ENCODE measurements around the gene TTBK1. TPM values are rescaled to one million over a fixed set of nuclear protein-coding genes. Genes with fewer than 3 reads are reported as not detected.

Gene TTBK1
- total RNA-seq, 1 donor from 2014 or later: 0.09 TPM

DNA sequence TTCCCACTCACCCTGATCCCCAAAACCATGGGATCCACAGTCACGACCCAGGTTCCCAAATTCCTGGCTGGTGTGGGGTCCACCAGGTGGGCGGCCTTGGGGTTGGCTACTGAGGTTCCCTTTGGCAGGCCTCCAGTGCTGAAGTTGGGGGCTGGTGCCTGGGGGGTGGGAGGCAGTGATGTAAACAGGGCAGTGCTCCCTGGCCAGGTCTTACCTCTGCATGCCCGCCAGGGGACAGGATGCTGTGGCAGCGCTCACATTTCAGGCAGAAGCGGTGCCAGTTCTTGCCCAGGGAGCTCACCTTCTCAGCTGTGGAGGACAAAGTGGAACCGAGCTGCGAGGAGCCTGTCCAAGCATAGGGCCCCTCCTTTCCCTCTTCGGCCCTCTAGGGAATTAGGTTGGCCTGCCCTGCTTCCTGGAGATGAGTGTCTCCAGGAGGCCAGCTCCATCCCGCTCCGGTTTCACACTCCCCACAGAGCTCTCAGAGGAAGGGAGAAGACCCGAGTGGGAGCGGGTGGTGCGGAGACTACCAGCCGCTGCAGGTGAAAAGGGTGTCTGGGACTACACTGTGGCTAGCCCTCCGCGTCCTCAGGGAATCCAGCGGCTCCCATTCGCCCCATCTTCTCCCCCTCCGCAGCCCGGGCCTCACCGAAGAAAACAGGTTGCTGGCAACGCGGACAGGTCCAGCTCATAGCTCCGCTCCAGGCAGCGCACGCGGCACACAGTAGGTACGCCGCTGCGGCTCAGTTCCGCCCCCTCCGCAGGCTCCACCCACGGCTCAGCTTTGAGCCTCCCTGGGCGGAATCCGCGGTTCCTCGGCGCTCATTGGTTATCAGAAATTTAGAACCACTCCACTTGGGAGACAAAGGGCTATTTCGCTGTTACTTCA lies 65.1 kb downstream of the TTBK1 start, which contains the start of gene CRIP3:
CRIP3 (minus strand) TSS at position 726 of the 889 bp plus-strand sequence; CDS start at position 692, 34 bp downstream.
- Histone ChIP-seq H3K4me3 (peak within 1 kb of the TSS; percentile 46), H3K36me3 (no peaks in the 10 kb centered on the region), H3K27ac (no peak within 1 kb of the TSS), H3K27me3 (ENCODE audit: low read depth) (peaks cover 4% of the 10 kb centered on the region), H3K4me1 (peaks cover 15% of the 10 kb centered on the region), H3K9me3 (no peaks in the 10 kb centered on the region)
- intact Hi-C loops (cut with DNase I): no loop called here
- TF ChIP-seq, protein P1, sequence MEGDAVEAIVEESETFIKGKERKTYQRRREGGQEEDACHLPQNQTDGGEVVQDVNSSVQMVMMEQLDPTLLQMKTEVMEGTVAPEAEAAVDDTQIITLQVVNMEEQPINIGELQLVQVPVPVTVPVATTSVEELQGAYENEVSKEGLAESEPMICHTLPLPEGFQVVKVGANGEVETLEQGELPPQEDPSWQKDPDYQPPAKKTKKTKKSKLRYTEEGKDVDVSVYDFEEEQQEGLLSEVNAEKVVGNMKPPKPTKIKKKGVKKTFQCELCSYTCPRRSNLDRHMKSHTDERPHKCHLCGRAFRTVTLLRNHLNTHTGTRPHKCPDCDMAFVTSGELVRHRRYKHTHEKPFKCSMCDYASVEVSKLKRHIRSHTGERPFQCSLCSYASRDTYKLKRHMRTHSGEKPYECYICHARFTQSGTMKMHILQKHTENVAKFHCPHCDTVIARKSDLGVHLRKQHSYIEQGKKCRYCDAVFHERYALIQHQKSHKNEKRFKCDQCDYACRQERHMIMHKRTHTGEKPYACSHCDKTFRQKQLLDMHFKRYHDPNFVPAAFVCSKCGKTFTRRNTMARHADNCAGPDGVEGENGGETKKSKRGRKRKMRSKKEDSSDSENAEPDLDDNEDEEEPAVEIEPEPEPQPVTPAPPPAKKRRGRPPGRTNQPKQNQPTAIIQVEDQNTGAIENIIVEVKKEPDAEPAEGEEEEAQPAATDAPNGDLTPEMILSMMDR (IDR thresholded peaks at IDR 0.05): peak; percentile 23
- peak; percentile 63 to 64 for ATAC-seq
- peak; percentile 66 for DNase-seq

DNA sequence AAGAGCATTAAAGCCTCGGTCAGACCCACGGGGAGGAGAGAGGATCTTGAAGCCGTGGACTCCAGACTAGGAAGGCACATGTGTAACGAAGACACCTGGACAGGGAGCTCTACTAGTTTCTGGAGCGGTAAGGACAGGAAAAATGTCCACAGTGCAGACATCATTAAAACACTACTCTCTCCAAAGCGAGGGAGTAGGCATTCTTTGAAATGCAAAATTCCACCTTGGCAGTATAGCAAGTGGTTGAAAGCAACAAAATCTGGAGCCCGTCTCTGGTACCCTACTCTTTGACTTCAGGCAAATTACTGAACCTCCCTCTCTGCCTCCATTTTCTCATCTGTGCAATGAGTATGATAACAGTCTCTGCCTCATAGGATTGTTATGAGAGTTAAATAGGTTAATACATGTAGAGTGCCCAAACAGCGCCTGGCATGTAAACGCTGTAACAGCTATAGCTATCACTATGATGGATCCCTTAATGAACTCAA lies 65.8 kb downstream of the TTBK1 start:
- H3K36me3 ChIP-seq: no peaks in the 10 kb centered on the region
- TF ChIP-seq, protein P1 (IDR thresholded peaks at IDR 0.05): no peak
- peaks cover 4% of the 10 kb centered on the region for H3K27me3 ChIP-seq (ENCODE audit: low read depth)
- DNase-seq (no peak), ATAC-seq (no peak)
- peaks cover 17% of the 10 kb centered on the region for H3K4me1 ChIP-seq
- no peaks in the 10 kb centered on the region for H3K9me3 ChIP-seq
- intact Hi-C loops (cut with DNase I): no loop called here
- H3K27ac ChIP-seq: no peak overlapping the region
- peak overlapping the region; percentile 46 for H3K4me3 ChIP-seq

DNA sequence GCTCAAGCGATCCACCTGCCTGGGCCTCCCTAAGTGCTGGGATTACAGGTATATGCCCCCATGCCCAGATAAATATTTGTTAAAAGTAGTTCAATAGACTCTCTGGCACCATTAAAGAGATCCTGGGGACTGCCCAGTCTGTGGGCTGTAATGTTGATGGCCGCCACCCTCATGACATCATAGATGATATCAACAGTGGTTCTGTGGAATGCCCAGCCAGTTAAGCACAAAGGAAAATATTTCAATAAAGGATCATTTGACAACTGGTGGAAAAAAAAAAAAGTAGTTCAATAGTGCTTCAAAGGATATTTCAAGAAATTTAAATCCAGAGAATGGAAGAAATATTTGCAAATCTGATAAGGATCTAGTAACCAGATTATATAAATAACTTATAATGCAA lies 66.9 kb downstream of the TTBK1 start:
- no peaks in the 10 kb centered on the region for H3K36me3 ChIP-seq
- no peak overlapping the region for H3K27ac ChIP-seq
- no peaks in the 10 kb centered on the region for H3K9me3 ChIP-seq
- ATAC-seq (no peak), DNase-seq (no peak)
- peaks cover 17% of the 10 kb centered on the region for H3K4me1 ChIP-seq
- no peak overlapping the region for H3K4me3 ChIP-seq
- TF ChIP-seq, protein P1 (IDR thresholded peaks at IDR 0.05): no peak
- intact Hi-C loops (cut with DNase I): no loop called here
- H3K27me3 ChIP-seq (ENCODE audit: low read depth): peaks cover 4% of the 10 kb centered on the region

DNA sequence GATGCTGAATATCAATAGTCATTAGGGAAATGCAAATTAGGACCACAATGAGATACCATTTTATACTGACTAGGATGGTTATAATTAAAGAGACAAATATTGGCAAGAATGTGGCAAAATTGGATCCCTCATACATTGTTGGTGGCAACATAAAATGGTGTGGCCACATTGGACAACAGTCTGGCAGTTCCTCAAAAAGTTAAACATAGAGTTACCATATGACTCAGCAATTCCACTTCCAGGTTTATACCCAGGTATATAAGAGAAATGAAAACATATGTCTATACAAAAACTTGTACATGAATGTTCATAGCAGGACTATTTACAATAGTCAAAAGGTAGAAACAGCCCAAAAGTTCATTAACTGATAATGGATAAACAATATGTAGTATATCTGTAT lies 67.3 kb downstream of the TTBK1 start:
- TF ChIP-seq, protein P1 (IDR thresholded peaks at IDR 0.05): no peak
- H3K4me3 ChIP-seq: no peak overlapping the region
- no peaks in the 10 kb centered on the region for H3K36me3 ChIP-seq
- peaks cover 4% of the 10 kb centered on the region for H3K27me3 ChIP-seq (ENCODE audit: low read depth)
- no peaks in the 10 kb centered on the region for H3K9me3 ChIP-seq
- no peak overlapping the region for H3K27ac ChIP-seq
- ATAC-seq (no peak), DNase-seq (no peak)
- intact Hi-C loops (cut with DNase I): no loop called here
- peaks cover 17% of the 10 kb centered on the region for H3K4me1 ChIP-seq

DNA sequence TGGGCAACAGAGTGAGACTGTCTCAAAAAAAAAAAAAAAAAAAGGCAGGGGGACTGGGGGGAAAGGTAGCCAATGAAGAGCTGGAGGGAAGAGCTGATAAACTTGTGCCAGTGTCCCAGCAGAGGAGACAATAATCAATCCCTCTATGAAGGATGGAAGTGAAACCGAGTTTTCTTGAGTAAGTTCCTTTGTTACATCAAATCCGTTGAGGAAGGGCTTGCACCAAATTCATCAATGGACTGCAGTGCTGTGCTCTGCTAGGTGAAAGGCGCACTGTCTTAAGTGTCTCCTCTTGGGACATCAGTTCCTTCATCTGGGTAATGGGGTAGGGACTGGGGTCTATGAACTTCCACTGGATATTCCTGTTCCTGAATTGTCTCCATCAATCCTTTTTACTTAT lies 68.4 kb downstream of the TTBK1 start:
- intact Hi-C loops (cut with DNase I): no loop called here
- H3K4me3 ChIP-seq: no peak overlapping the region
- peaks cover 17% of the 10 kb centered on the region for H3K4me1 ChIP-seq
- no peaks in the 10 kb centered on the region for H3K9me3 ChIP-seq
- DNase-seq: no peak
- TF ChIP-seq, protein P1 (IDR thresholded peaks at IDR 0.05): no peak
- no peak for ATAC-seq
- H3K27me3 ChIP-seq (ENCODE audit: low read depth): peaks cover 4% of the 10 kb centered on the region
- no peaks in the 10 kb centered on the region for H3K36me3 ChIP-seq
- H3K27ac ChIP-seq: no peak overlapping the region
